Karpas-422 (cell line): ENCODE measurements around the gene DTNA. TPM values are rescaled to one million over a fixed set of nuclear protein-coding genes. Genes with fewer than 3 reads are reported as not detected.

Source experiments
- DNase-seq: peaks from one replicate; pipeline ENCODE4 v3.0.0-alpha.2; 2015
- H2AFZ ChIP-seq: fragments of 200-600 bp; sonication (generic); 2 replicates; pipeline ENCODE4 v1.6.1; 2014; ENCODE audit warnings: antibody characterized with exemption, low read length, mixed read lengths
- H3K27ac ChIP-seq: fragments of 200-600 bp; sonication (generic); 2 replicates; pipeline ENCODE4 v1.5.1; 2014; ENCODE audit warnings: mild to moderate bottlenecking, low read length, moderate library complexity
- H3K27me3 ChIP-seq: fragments of 200-600 bp; sonication (generic); 2 replicates; pipeline ENCODE4 v1.6.1; 2014; ENCODE audit warnings: low read length, mixed read lengths
- H3K36me3 ChIP-seq: fragments of 200-600 bp; sonication (generic); 2 replicates; pipeline ENCODE4 v1.6.1; 2014; ENCODE audit warnings: low read length, mixed read lengths; ENCODE audit not compliant: insufficient read depth
- H3K4me1 ChIP-seq: fragments of 200-600 bp; sonication (generic); 2 replicates; pipeline ENCODE4 v1.6.1; 2014; ENCODE audit warnings: mild to moderate bottlenecking, low read length, mixed read lengths
- H3K4me2 ChIP-seq: fragments of 200-600 bp; sonication (generic); 2 replicates; pipeline ENCODE4 v1.6.1; 2014; ENCODE audit warnings: low read length, low read depth, mild to moderate bottlenecking; ENCODE audit not compliant: poor library complexity, severe bottlenecking
- H3K4me3 ChIP-seq: fragments of 200-600 bp; sonication (generic); 2 replicates; pipeline ENCODE4 v1.5.1; 2014; ENCODE audit warnings: mild to moderate bottlenecking, antibody characterized with exemption, low read length, mixed read lengths
- H3K79me2 ChIP-seq: fragments of 200-600 bp; sonication (generic); 2 replicates; pipeline ENCODE4 v1.6.1; 2014; ENCODE audit warnings: mild to moderate bottlenecking, low read length, mixed read lengths
- H3K9ac ChIP-seq: fragments of 200-600 bp; sonication (generic); 2 replicates; pipeline ENCODE4 v1.6.0; 2014; ENCODE audit warnings: low read length
- H3K9me2 ChIP-seq: fragments of 200-600 bp; sonication (generic), shearing (Covaris generic); replicated peaks from 2 replicates; pipeline ENCODE4 v1.6.0; 2014; ENCODE audit warnings: mild to moderate bottlenecking, low read length, moderate library complexity; ENCODE audit not compliant: insufficient read depth
- H3K9me3 ChIP-seq: fragments of 300-700, 200-600 bp; sonication (generic); 2 replicates; pipeline ENCODE4 v1.6.1; 2014; ENCODE audit warnings: low read length, mixed read lengths
- H4K20me1 ChIP-seq: fragments of 200-600 bp; sonication (generic); 2 replicates; pipeline ENCODE4 v1.6.1; 2014; ENCODE audit warnings: mild to moderate bottlenecking, antibody characterized with exemption, low read length, low read depth; ENCODE audit not compliant: insufficient read depth
- total RNA-seq: library from RNA; depleted of rRNA; stranded (reverse); fragments of >200 nt; shearing (Covaris generic); gene quantifications from 2 replicates; pipeline ENCODE4 v1.2.3, GENCODE V29; 2014; ENCODE audit warnings: low replicate concordance

The DTNA gene
- total RNA-seq, 1 experiment from 2014 or later: not detected

DNA sequence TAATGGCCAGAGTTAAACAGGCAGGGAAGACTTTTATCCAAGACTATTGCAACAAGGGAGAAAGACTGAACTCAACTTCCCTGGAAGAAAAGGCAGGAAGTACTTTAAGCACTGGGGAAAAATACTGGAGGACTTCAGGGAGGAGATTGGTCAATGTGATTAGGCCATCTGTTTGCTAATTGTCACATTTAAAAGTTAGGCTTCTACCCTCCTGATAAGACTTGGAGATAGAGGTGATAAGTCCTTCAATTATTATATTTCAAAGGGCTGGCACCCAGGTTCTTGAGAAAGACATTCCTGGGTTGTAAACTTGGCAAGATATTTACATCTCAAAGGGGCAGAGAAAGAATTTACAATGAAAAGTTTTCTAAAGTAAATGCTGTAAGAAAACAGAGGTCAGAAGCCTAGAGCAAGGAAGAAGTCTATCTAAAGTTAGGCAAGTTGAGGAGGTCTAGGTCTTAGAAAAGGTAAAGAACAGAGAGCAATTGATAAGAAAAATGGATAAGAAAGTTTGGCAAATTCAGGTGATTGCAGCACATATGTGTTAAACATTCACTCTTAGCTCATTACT is 48.4 kb downstream of the DTNA start:
- Histone ChIP-seq H3K79me2 (no peaks in the 10 kb centered on the region), H3K4me3 (no peak overlapping the region), H3K27me3 (no peaks in the 10 kb centered on the region), H3K36me3 (no peaks in the 10 kb centered on the region), H3K4me2 (no peak overlapping the region), H3K9me2 (no peaks in the 10 kb centered on the region), H4K20me1 (no peaks in the 10 kb centered on the region), H3K4me1 (no peaks in the 10 kb centered on the region), H2AFZ (no peak overlapping the region), H3K9me3 (no peaks in the 10 kb centered on the region), H3K9ac (no peak overlapping the region), H3K27ac (no peak overlapping the region)
- DNase-seq: no peak

DNA sequence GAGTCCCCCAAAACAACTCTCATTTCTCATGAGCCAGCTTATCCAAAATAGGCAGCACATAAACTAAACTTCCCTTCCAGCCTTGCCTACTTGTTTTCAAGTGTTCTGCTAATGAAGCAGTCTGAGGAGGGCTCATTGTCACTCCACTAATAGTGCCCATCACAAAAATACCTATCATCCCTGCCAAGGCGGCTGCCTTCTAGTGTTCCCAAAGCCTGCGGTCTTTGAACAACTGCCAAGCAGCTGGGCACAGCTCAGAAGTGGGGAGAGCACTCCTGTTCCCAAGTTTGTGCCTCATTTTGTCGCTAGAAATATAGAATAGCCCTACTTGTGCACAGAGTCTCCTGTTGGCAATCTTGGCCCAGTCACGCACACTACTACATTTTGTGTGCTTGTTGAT is 50.3 kb downstream of the DTNA start:
- Histone ChIP-seq H3K79me2 (no peaks in the 10 kb centered on the region), H3K4me1 (no peaks in the 10 kb centered on the region), H3K9me2 (no peaks in the 10 kb centered on the region), H3K4me2 (no peak overlapping the region), H3K9ac (no peak overlapping the region), H4K20me1 (no peaks in the 10 kb centered on the region), H3K27me3 (no peaks in the 10 kb centered on the region), H2AFZ (no peak overlapping the region), H3K4me3 (no peak overlapping the region), H3K36me3 (no peaks in the 10 kb centered on the region), H3K27ac (no peak overlapping the region), H3K9me3 (no peaks in the 10 kb centered on the region)
- DNase-seq: no peak

DNA sequence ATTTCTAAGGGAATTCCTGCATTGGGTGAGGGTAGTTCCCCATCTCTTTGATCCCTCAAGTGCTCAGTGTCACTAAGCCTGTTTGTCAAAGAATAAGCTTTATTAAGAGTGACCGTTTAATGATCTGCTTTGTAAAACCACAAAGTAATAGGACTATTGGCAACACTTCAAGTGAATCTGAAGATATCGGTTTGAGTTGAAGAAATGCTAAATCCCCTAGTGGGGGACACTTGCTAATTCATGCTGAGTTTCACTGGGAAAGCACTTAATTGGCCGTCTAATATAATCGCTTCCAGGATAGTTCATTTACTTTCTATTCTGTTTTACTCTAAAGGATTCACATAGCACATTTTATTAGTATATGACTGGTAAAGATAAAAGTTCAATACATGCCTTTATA is 54.4 kb downstream of the DTNA start:
- H3K79me2 ChIP-seq: no peaks in the 10 kb centered on the region
- H3K36me3 ChIP-seq: no peaks in the 10 kb centered on the region
- no peak overlapping the region for H3K4me2 ChIP-seq
- DNase-seq: no peak
- H3K9ac ChIP-seq: no peak overlapping the region
- no peaks in the 10 kb centered on the region for H4K20me1 ChIP-seq
- no peak overlapping the region for H3K4me3 ChIP-seq
- no peak overlapping the region for H2AFZ ChIP-seq
- H3K27me3 ChIP-seq: no peaks in the 10 kb centered on the region
- H3K9me3 ChIP-seq: no peaks in the 10 kb centered on the region
- no peak overlapping the region for H3K27ac ChIP-seq
- no peaks in the 10 kb centered on the region for H3K9me2 ChIP-seq
- H3K4me1 ChIP-seq: no peaks in the 10 kb centered on the region

DNA sequence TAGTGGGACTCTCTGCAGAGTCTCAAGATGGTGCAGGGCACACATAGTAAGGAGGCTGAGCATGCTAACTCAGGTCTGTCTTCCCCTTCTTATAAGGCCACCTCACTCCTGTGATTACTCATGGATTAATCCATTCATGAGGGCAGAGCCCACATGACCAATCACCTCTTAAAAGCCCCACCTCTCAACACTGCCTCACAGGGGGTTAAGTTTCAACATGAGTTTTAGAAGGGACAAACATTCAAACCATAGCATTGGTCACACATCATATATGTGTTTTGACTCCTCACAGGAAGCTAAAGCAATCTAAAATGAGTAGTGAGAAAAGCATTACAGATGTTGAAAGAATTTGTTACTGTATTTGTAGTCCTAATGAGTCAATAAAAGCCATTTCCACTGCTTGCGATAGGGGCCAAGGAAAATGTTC is 57.5 kb downstream of the DTNA start:
- Histone ChIP-seq H3K4me2 (no peak overlapping the region), H3K27ac (no peak overlapping the region), H3K27me3 (no peaks in the 10 kb centered on the region), H4K20me1 (no peaks in the 10 kb centered on the region), H3K79me2 (no peaks in the 10 kb centered on the region), H3K36me3 (no peaks in the 10 kb centered on the region), H3K9me3 (no peaks in the 10 kb centered on the region), H3K9ac (no peak overlapping the region), H3K4me3 (no peak overlapping the region), H2AFZ (no peak overlapping the region), H3K4me1 (no peaks in the 10 kb centered on the region), H3K9me2 (no peaks in the 10 kb centered on the region)
- DNase-seq: no peak

DNA sequence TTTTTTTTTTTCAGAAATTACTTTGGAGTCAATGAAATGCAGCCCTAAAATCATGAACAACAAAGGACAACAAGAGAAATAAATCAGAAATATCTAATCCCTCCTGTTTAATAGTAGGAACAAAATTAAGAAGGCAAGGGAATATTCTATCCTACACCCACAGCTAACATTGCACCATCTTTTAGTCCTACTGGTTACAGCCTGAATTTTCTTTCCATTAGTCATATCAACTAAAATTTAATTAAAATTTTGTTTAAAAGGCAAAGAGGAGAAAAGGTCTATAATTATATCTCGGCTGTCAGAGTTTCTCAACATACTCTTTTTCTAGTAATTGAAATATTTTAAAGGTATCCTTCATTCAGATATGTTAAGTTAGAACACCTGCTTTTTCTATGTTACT is 61.9 kb downstream of the DTNA start:
- no peaks in the 10 kb centered on the region; the same call in 1 of the 2 replicates for H3K27me3 ChIP-seq

DNA sequence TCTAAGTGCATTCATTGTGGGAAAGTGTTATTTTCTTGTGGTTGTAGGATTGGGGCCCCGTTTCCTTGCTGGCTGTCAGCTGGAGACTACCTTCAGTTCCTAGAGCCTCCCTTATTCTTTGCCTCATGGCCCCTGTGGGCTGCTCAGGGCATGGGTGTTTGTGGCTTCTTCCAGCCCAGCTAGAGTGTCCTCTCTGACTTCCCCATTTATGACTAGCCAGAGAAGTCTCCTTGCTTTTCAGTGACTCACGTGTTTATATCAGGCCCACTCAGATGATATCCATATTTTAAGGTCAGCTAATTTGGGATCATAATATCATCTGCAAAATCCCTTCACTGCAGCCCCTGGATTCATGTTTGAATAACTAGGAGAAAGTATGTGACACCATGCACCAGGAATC is 62.8 kb downstream of the DTNA start:
- no peak overlapping the region for H3K4me3 ChIP-seq
- H3K4me2 ChIP-seq: no peak overlapping the region
- no peaks in the 10 kb centered on the region for H3K4me1 ChIP-seq
- H2AFZ ChIP-seq: no peak overlapping the region
- no peaks in the 10 kb centered on the region for H4K20me1 ChIP-seq
- H3K27ac ChIP-seq: no peak overlapping the region
- no peaks in the 10 kb centered on the region for H3K36me3 ChIP-seq
- no peaks in the 10 kb centered on the region for H3K79me2 ChIP-seq
- H3K9me2 ChIP-seq: no peaks in the 10 kb centered on the region
- no peaks in the 10 kb centered on the region for H3K9me3 ChIP-seq
- H3K9ac ChIP-seq: no peak overlapping the region
- no peaks in the 10 kb centered on the region; the same call in 1 of the 2 replicates for H3K27me3 ChIP-seq
- DNase-seq: no peak

More for the DNA sequence above, 61.9 kb downstream of the DTNA start:
- no peaks in the 10 kb centered on the region for H3K9me2 ChIP-seq
- H3K4me2 ChIP-seq: no peak overlapping the region
- no peaks in the 10 kb centered on the region for H4K20me1 ChIP-seq
- no peaks in the 10 kb centered on the region for H3K9me3 ChIP-seq
- no peak overlapping the region for H3K27ac ChIP-seq
- no peak for DNase-seq
- no peaks in the 10 kb centered on the region for H3K4me1 ChIP-seq
- no peak overlapping the region for H3K4me3 ChIP-seq
- no peak overlapping the region for H3K9ac ChIP-seq
- H3K79me2 ChIP-seq: no peaks in the 10 kb centered on the region
- no peak overlapping the region for H2AFZ ChIP-seq
- no peaks in the 10 kb centered on the region for H3K36me3 ChIP-seq

DNA sequence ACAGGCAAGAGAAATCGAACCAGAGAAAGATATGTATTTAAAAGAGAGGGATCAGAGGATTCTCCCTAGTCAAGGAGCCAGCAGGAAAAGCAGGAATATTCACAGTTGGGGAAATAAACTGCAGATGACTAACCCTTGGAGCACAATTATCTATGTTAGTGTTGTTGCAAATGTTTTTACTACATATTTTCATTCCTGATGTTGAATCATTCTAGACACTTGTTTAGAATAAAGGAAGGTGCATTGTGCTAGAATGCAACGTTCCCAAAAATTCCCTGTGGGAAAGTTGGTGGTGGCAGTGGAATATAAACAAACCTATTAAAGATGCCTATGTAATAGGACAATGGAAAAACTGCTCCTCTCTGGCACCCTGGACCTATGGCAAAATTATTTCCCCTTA is 63.3 kb downstream of the DTNA start:
- no peak overlapping the region for H3K4me2 ChIP-seq
- no peaks in the 10 kb centered on the region; the same call in 1 of the 2 replicates for H3K27me3 ChIP-seq
- H2AFZ ChIP-seq: no peak overlapping the region
- no peak overlapping the region for H3K4me3 ChIP-seq
- H4K20me1 ChIP-seq: no peaks in the 10 kb centered on the region
- H3K79me2 ChIP-seq: no peaks in the 10 kb centered on the region
- no peaks in the 10 kb centered on the region for H3K4me1 ChIP-seq
- no peaks in the 10 kb centered on the region for H3K9me2 ChIP-seq
- H3K9me3 ChIP-seq: no peaks in the 10 kb centered on the region
- H3K27ac ChIP-seq: no peak overlapping the region
- no peak for DNase-seq
- H3K36me3 ChIP-seq: no peaks in the 10 kb centered on the region
- no peak overlapping the region for H3K9ac ChIP-seq

DNA sequence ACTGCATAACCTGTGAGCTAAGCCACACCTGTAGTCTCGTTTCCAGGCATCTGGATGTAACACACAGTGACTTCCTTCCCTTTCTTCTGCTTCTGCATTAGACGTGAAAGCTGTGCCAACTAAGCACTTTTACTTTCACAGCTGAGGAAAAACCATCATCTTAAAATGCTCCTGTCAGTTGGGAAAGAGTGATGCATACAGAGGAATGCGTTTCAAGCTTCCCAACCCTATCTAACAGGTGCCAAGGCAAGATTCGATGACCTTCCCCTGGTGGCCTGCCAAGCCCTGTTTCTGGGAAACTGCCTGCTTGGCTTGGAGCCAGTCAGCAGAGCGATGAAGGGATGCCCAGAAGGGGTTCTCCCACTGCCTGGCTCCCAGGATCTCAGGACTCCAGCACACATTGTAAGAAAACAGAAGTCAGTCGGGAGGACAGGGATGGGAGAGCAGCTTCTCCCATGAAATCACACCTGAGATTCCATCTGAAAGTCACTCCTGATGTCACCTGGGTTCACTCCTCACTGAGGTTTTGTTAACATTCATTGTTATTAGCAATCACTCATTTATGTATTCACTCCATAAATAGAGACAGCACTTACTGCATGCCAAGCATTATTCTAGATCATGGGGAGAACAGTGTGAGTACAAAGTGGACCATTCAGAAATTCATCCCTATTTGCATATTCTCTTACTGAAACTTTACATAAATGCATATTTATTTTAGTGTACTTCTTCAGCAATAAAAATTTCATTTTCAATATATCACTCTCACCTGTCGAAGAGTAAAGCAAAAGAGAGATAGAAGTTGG is 64.1 kb downstream of the DTNA start:
- Histone ChIP-seq H3K9ac (no peak overlapping the region), H3K79me2 (no peaks in the 10 kb centered on the region), H3K9me2 (no peaks in the 10 kb centered on the region), H3K4me1 (no peaks in the 10 kb centered on the region), H3K4me2 (no peak overlapping the region), H3K36me3 (no peaks in the 10 kb centered on the region), H4K20me1 (no peaks in the 10 kb centered on the region), H3K27me3 (no peaks in the 10 kb centered on the region; the same call in 1 of the 2 replicates), H2AFZ (no peak overlapping the region), H3K9me3 (no peaks in the 10 kb centered on the region), H3K4me3 (no peak overlapping the region), H3K27ac (no peak overlapping the region)
- no peak for DNase-seq
